ENCODE results near the gene MAPKAP1.

Gene MAPKAP1

GRCh38 chr9:125642311-125642710 lies 64.7 kb downstream of the MAPKAP1 start:
- no peak for DNase-seq (ENCODE audit: low spot score)

GRCh38 chr9:125639057-125639456 lies 68.0 kb downstream of the MAPKAP1 start:
- DNase-seq (ENCODE audit: low spot score), result no peak

GRCh38 chr9:125638239-125639045 lies 68.6 kb downstream of the MAPKAP1 start:
- DNase-seq (ENCODE audit: low spot score), result no peak

GRCh38 chr9:125637241-125637640 lies 69.8 kb downstream of the MAPKAP1 start:
- no peak for DNase-seq (ENCODE audit: low spot score)

GRCh38 chr9:125635888-125636287 lies 71.1 kb downstream of the MAPKAP1 start:
- DNase-seq (ENCODE audit: low spot score), result no peak

- no peak for DNase-seq (ENCODE audit: low spot score)
Observed at GRCh38 chr9:125634040-125634717, 72.8 kb downstream of the MAPKAP1 start.

- DNase-seq (ENCODE audit: low spot score), result no peak
Observed at GRCh38 chr9:125633116-125633745, 73.8 kb downstream of the MAPKAP1 start.

GRCh38 chr9:125632321-125633115 lies 74.5 kb downstream of the MAPKAP1 start:
- DNase-seq (ENCODE audit: low spot score), result peak; percentile 50

GRCh38 chr9:125631391-125632085 lies 75.5 kb downstream of the MAPKAP1 start:
- peak; percentile 56 for DNase-seq (ENCODE audit: low spot score)

- DNase-seq (ENCODE audit: low spot score), result no peak
Observed at GRCh38 chr9:125630436-125630835, 76.6 kb downstream of the MAPKAP1 start.

GRCh38 chr9:125629446-125629845 lies 77.6 kb downstream of the MAPKAP1 start:
- no peak for DNase-seq (ENCODE audit: low spot score)

GRCh38 chr9:125626187-125626586 lies 80.8 kb downstream of the MAPKAP1 start:
- no peak for DNase-seq (ENCODE audit: low spot score)

- DNase-seq (ENCODE audit: low spot score), result no peak
Observed at GRCh38 chr9:125621170-125621569, 85.8 kb downstream of the MAPKAP1 start.

- DNase-seq (ENCODE audit: low spot score), result no peak
Observed at GRCh38 chr9:125620216-125620615, 86.8 kb downstream of the MAPKAP1 start.

GRCh38 chr9:125617087-125617486 lies 89.9 kb downstream of the MAPKAP1 start:
- no peak for DNase-seq (ENCODE audit: low spot score)

- DNase-seq (ENCODE audit: low spot score), result peak; percentile 65
Observed at GRCh38 chr9:125613141-125613540, 93.9 kb downstream of the MAPKAP1 start.

GRCh38 chr9:125612616-125613015 lies 94.4 kb downstream of the MAPKAP1 start:
- DNase-seq (ENCODE audit: low spot score), result no peak

GRCh38 chr9:125611121-125611765 lies 95.8 kb downstream of the MAPKAP1 start:
- no peak for DNase-seq (ENCODE audit: low spot score)

- DNase-seq (ENCODE audit: low spot score), result no peak
Observed at GRCh38 chr9:125609744-125610143, 97.3 kb downstream of the MAPKAP1 start.

GRCh38 chr9:125608489-125609224 lies 98.4 kb downstream of the MAPKAP1 start:
- DNase-seq (ENCODE audit: low spot score), result no peak
